Measurements from ENCODE around the gene TRIM71. TPM values are rescaled to one million over a fixed set of nuclear protein-coding genes. Genes with fewer than 3 reads are reported as not detected.

Gene TRIM71
- total RNA-seq, 1 donor from 2014 or later, result 106 TPM

DNA sequence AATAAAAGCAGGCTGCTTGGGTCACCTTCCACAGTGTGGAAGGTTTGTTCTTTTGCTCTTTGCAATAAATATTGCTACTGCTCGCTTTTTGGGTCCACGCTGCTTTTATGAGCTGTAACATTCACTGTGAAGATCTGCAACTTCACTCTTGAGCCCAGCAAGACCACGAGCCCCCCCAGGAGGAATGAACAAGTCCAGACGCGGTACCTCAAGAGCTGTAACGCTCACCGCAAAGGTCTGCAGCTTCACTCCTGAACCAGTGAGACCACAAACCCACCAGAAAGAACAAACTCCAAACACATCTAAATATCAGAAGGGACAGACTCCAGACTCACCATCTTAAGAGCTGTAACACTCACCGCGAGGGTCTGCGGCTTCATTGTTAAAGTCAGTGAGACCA lies 86.2 kb downstream of the TRIM71 start:
- peaks cover under 1% of the 10 kb centered on the region for H3K4me1 ChIP-seq
- H3K79me2 ChIP-seq (ENCODE audit: low read depth), result peaks cover 18% of the 10 kb centered on the region
- no peak overlapping the region for H3K27ac ChIP-seq
- H3K36me3 ChIP-seq, result no peaks in the 10 kb centered on the region
- no peak overlapping the region for H3K9ac ChIP-seq
- Mint-ChIP-seq H3K4me1 (peaks cover 2% of the 10 kb centered on the region), H3K4me3 (no peak overlapping the region), H3K36me3 (peaks cover 7% of the 10 kb centered on the region), H3K27ac (no peak overlapping the region), H3K27me3 (ENCODE audit: insufficient read depth, low read depth) (peaks cover 2% of the 10 kb centered on the region), H3K9me3 (no peaks in the 10 kb centered on the region)
- no peak overlapping the region for H3K4me2 ChIP-seq
- H4K20me1 ChIP-seq (ENCODE audit: low read depth), result peaks cover 21% of the 10 kb centered on the region
- no peak for TF ChIP-seq EZH2 (IDR thresholded peaks at IDR 0.05)
- TF ChIP-seq, protein P1, sequence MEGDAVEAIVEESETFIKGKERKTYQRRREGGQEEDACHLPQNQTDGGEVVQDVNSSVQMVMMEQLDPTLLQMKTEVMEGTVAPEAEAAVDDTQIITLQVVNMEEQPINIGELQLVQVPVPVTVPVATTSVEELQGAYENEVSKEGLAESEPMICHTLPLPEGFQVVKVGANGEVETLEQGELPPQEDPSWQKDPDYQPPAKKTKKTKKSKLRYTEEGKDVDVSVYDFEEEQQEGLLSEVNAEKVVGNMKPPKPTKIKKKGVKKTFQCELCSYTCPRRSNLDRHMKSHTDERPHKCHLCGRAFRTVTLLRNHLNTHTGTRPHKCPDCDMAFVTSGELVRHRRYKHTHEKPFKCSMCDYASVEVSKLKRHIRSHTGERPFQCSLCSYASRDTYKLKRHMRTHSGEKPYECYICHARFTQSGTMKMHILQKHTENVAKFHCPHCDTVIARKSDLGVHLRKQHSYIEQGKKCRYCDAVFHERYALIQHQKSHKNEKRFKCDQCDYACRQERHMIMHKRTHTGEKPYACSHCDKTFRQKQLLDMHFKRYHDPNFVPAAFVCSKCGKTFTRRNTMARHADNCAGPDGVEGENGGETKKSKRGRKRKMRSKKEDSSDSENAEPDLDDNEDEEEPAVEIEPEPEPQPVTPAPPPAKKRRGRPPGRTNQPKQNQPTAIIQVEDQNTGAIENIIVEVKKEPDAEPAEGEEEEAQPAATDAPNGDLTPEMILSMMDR (IDR thresholded peaks at IDR 0.05), result no peak
- no peak for TF ChIP-seq EZH2phosphoT487 (IDR thresholded peaks at IDR 0.05)
- H3F3A ChIP-seq (ENCODE audit: low read depth), result peaks cover 35% of the 10 kb centered on the region
- H3K27me3 ChIP-seq, result no peaks in the 10 kb centered on the region
- no peak overlapping the region for H2AFZ ChIP-seq (replicated peaks)
- H3K9me3 ChIP-seq (ENCODE audit: low read depth), result no peaks in the 10 kb centered on the region
- no peak overlapping the region for H3K4me3 ChIP-seq
- no peak for DNase-seq (ENCODE audit: low spot score)

DNA sequence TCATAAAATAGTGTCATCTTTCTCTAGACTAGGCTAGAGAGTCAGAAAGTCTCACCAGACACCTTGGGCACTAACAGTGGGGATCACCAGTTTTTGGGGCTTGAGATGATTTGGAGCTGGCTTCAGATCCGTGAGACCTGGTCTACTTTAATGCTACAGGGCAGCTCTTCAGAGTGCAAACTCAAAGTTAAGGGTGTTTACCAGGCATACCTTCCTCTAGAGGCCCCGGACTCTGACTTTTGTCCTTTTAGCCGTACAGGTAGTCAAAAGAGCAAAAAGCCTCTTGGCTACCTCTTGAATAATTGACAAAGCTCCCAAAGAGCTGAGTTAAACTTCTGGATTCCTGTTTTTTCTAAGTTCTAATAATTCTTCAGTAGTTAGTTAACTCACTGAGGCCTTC lies 92.2 kb downstream of the TRIM71 start:
- H3F3A ChIP-seq (ENCODE audit: low read depth), result no peaks in the 10 kb centered on the region
- H3K36me3 Mint-ChIP-seq, result no peaks in the 10 kb centered on the region
- no peak for DNase-seq (ENCODE audit: low spot score)
- no peaks in the 10 kb centered on the region for H3K36me3 ChIP-seq
- TF ChIP-seq, protein P1 (IDR thresholded peaks at IDR 0.05), result no peak
- TF ChIP-seq EZH2phosphoT487 (IDR thresholded peaks at IDR 0.05), result no peak
- no peak for TF ChIP-seq EZH2 (IDR thresholded peaks at IDR 0.05)
- no peaks in the 10 kb centered on the region for H3K9me3 ChIP-seq (ENCODE audit: low read depth)
- H2AFZ ChIP-seq (replicated peaks), result no peak overlapping the region
- no peaks in the 10 kb centered on the region for H3K27me3 Mint-ChIP-seq (ENCODE audit: insufficient read depth, low read depth)
- H3K9ac ChIP-seq, result no peak overlapping the region
- no peak overlapping the region for H3K27ac Mint-ChIP-seq
- no peaks in the 10 kb centered on the region for H3K4me1 Mint-ChIP-seq
- no peak overlapping the region for H3K4me3 Mint-ChIP-seq
- no peak overlapping the region for H3K4me2 ChIP-seq
- H3K4me1 ChIP-seq, result no peaks in the 10 kb centered on the region
- H3K27me3 ChIP-seq, result no peaks in the 10 kb centered on the region
- H3K79me2 ChIP-seq (ENCODE audit: low read depth), result no peaks in the 10 kb centered on the region
- H4K20me1 ChIP-seq (ENCODE audit: low read depth), result no peaks in the 10 kb centered on the region
- H3K9me3 Mint-ChIP-seq, result no peaks in the 10 kb centered on the region
- no peak overlapping the region for H3K4me3 ChIP-seq
- no peak overlapping the region for H3K27ac ChIP-seq

DNA sequence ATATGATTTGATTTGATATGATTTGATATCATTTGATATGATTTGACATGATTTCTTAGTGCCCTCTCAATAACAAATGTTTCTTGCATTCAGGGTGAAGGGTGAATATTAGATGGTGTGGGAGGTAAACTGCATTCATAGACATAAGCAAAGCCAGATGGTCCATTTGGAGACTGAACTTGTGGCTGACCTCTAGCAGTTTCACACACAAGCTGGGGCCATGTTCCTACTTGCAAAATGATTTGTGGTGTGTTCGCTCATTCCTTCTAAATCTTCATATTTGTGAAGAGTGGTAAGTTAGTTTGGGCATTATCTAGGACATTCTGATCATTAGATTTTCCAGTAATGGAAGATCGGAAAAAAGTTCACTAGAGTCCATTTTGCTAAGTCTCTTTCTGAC lies 93.2 kb downstream of the TRIM71 start:
- H3K9ac ChIP-seq, result no peak overlapping the region
- no peak overlapping the region for H3K4me2 ChIP-seq
- peaks cover under 1% of the 10 kb centered on the region for H3K27me3 Mint-ChIP-seq (ENCODE audit: insufficient read depth, low read depth)
- H2AFZ ChIP-seq (replicated peaks), result no peak overlapping the region
- H3K27ac Mint-ChIP-seq, result no peak overlapping the region
- H3K4me1 ChIP-seq, result no peaks in the 10 kb centered on the region
- TF ChIP-seq, protein P1 (IDR thresholded peaks at IDR 0.05), result no peak
- TF ChIP-seq EZH2 (IDR thresholded peaks at IDR 0.05) (no peak), EZH2phosphoT487 (IDR thresholded peaks at IDR 0.05) (no peak)
- no peaks in the 10 kb centered on the region for H3K4me1 Mint-ChIP-seq
- no peaks in the 10 kb centered on the region for H4K20me1 ChIP-seq (ENCODE audit: low read depth)
- H3K4me3 ChIP-seq, result no peak overlapping the region
- no peaks in the 10 kb centered on the region for H3K27me3 ChIP-seq
- H3F3A ChIP-seq (ENCODE audit: low read depth), result no peaks in the 10 kb centered on the region
- H3K36me3 Mint-ChIP-seq, result no peaks in the 10 kb centered on the region
- DNase-seq (ENCODE audit: low spot score), result no peak
- no peak overlapping the region for H3K4me3 Mint-ChIP-seq
- no peaks in the 10 kb centered on the region for H3K36me3 ChIP-seq
- no peaks in the 10 kb centered on the region for H3K9me3 Mint-ChIP-seq
- H3K79me2 ChIP-seq (ENCODE audit: low read depth), result no peaks in the 10 kb centered on the region
- no peak overlapping the region for H3K27ac ChIP-seq
- H3K9me3 ChIP-seq (ENCODE audit: low read depth), result no peaks in the 10 kb centered on the region
